Effector memory CD4-positive, alpha-beta T cell (primary cell): ENCODE measurements around the gene GOLGA6L2.

Source experiments
- DNase-seq, 3 donors: peaks; one replicate each; pipeline ENCODE4 v3.0.0-alpha.2; 2020
- H3K27ac ChIP-seq: 2 replicates; pipeline ENCODE4 v1.7.0; 2013; ENCODE audit warnings: mild to moderate bottlenecking, low read length, moderate library complexity; ENCODE audit not compliant: insufficient read depth, poor library complexity, severe bottlenecking
- H3K27me3 ChIP-seq: replicated peaks from 2 replicates; pipeline ENCODE4 v1.7.0; 2013; ENCODE audit warnings: mild to moderate bottlenecking, low read length; ENCODE audit not compliant: insufficient read depth, control insufficient read depth, poor library complexity, severe bottlenecking
- H3K36me3 ChIP-seq: 2 replicates; pipeline ENCODE4 v1.7.0; 2013; ENCODE audit warnings: mild to moderate bottlenecking, low read length, moderate library complexity; ENCODE audit not compliant: control insufficient read depth, insufficient read depth
- H3K4me1 ChIP-seq: 2 replicates; pipeline ENCODE4 v1.7.0; 2013; ENCODE audit warnings: low read length, mild to moderate bottlenecking; ENCODE audit not compliant: control insufficient read depth, insufficient read depth, poor library complexity, severe bottlenecking
- H3K4me3 ChIP-seq: 2 replicates; pipeline ENCODE4 v1.7.0; 2013; ENCODE audit warnings: low read length, low read depth, mild to moderate bottlenecking; ENCODE audit not compliant: insufficient read depth, poor library complexity, severe bottlenecking
- H3K9me3 ChIP-seq: 2 replicates; pipeline ENCODE4 v1.7.0; 2013; ENCODE audit warnings: mild to moderate bottlenecking, low read length, moderate library complexity; ENCODE audit not compliant: control insufficient read depth

Gene GOLGA6L2

GRCh38 chr15:23457890-23458289 is 10.8 kb upstream of the GOLGA6L2 start:
- Histone ChIP-seq H3K36me3 (no peaks in the 10 kb centered on the region), H3K4me3 (no peak overlapping the region), H3K4me1 (no peaks in the 10 kb centered on the region), H3K27me3 (no peaks in the 10 kb centered on the region), H3K27ac (no peak overlapping the region), H3K9me3 (no peaks in the 10 kb centered on the region)
- no peak for DNase-seq

GRCh38 chr15:23446215-23447106 is 582 bp downstream of the GOLGA6L2 start:
- no peak for DNase-seq
- H3K27me3 ChIP-seq: no peaks in the 10 kb centered on the region
- H3K4me1 ChIP-seq: no peaks in the 10 kb centered on the region
- no peak overlapping the region for H3K4me3 ChIP-seq
- no peak overlapping the region for H3K27ac ChIP-seq
- H3K36me3 ChIP-seq: no peaks in the 10 kb centered on the region
- H3K9me3 ChIP-seq: no peaks in the 10 kb centered on the region

GRCh38 chr15:23444269-23444668 is 2.8 kb downstream of the GOLGA6L2 start:
- no peak overlapping the region for H3K4me3 ChIP-seq
- H3K36me3 ChIP-seq: no peaks in the 10 kb centered on the region
- H3K27me3 ChIP-seq: no peaks in the 10 kb centered on the region
- H3K9me3 ChIP-seq: no peaks in the 10 kb centered on the region
- no peak for DNase-seq
- no peak overlapping the region for H3K27ac ChIP-seq
- H3K4me1 ChIP-seq: no peaks in the 10 kb centered on the region

GRCh38 chr15:23441204-23441603 is 5.8 kb downstream of the GOLGA6L2 start:
- H3K27me3 ChIP-seq: no peaks in the 10 kb centered on the region
- no peak for DNase-seq

GRCh38 chr15:23440596-23440995 is 6.4 kb downstream of the GOLGA6L2 start:
- H3K9me3 ChIP-seq: no peaks in the 10 kb centered on the region
- no peak overlapping the region for H3K27ac ChIP-seq
- no peaks in the 10 kb centered on the region for H3K27me3 ChIP-seq
- H3K4me1 ChIP-seq: no peaks in the 10 kb centered on the region
- no peak overlapping the region for H3K4me3 ChIP-seq
- H3K36me3 ChIP-seq: no peaks in the 10 kb centered on the region
- no peak for DNase-seq

More at GRCh38 chr15:23441204-23441603, 5.8 kb downstream of the GOLGA6L2 start:
- Histone ChIP-seq H3K4me3 (no peak overlapping the region), H3K36me3 (no peaks in the 10 kb centered on the region), H3K9me3 (no peaks in the 10 kb centered on the region), H3K4me1 (no peaks in the 10 kb centered on the region), H3K27ac (no peak overlapping the region)

GRCh38 chr15:23439513-23439912 is 7.5 kb downstream of the GOLGA6L2 start:
- Histone ChIP-seq H3K9me3 (no peaks in the 10 kb centered on the region), H3K27me3 (no peaks in the 10 kb centered on the region), H3K4me3 (no peak overlapping the region), H3K27ac (no peak overlapping the region), H3K4me1 (no peaks in the 10 kb centered on the region), H3K36me3 (no peaks in the 10 kb centered on the region)
- no peak for DNase-seq

- no peak overlapping the region for H3K4me3 ChIP-seq
- H3K36me3 ChIP-seq: no peaks in the 10 kb centered on the region
- H3K27ac ChIP-seq: no peak overlapping the region
- H3K4me1 ChIP-seq: no peaks in the 10 kb centered on the region
- H3K9me3 ChIP-seq: no peaks in the 10 kb centered on the region
- DNase-seq: no peak
- no peaks in the 10 kb centered on the region for H3K27me3 ChIP-seq
These were observed 8.1 kb downstream of the GOLGA6L2 start for GRCh38 chr15:23438816-23439466.

- H3K4me1 ChIP-seq: no peaks in the 10 kb centered on the region
- no peaks in the 10 kb centered on the region for H3K27me3 ChIP-seq
- H3K27ac ChIP-seq: no peak overlapping the region
- no peaks in the 10 kb centered on the region for H3K9me3 ChIP-seq
- no peak for DNase-seq
- no peak overlapping the region for H3K4me3 ChIP-seq
- no peaks in the 10 kb centered on the region for H3K36me3 ChIP-seq
These were observed 9.4 kb downstream of the GOLGA6L2 start for GRCh38 chr15:23437673-23438072.

- Histone ChIP-seq H3K27me3 (no peaks in the 10 kb centered on the region), H3K4me3 (no peak overlapping the region), H3K36me3 (no peaks in the 10 kb centered on the region), H3K27ac (no peak overlapping the region), H3K9me3 (no peaks in the 10 kb centered on the region), H3K4me1 (no peaks in the 10 kb centered on the region)
- no peak for DNase-seq
These were observed 9.9 kb downstream of the GOLGA6L2 start for GRCh38 chr15:23437146-23437545.

- Histone ChIP-seq H3K4me1 (no peaks in the 10 kb centered on the region), H3K27ac (no peak overlapping the region), H3K4me3 (no peak overlapping the region), H3K27me3 (no peaks in the 10 kb centered on the region), H3K36me3 (no peaks in the 10 kb centered on the region), H3K9me3 (no peaks in the 10 kb centered on the region)
- DNase-seq: no peak
These were observed 10.6 kb downstream of the GOLGA6L2 start for GRCh38 chr15:23436421-23436820.
